Liver (tissue), 9 donors: ENCODE measurements around the gene DCHS2. TPM values are rescaled to one million over a fixed set of nuclear protein-coding genes. Genes with fewer than 3 reads are reported as not detected.

ENCODE experiments used
- DNase-seq: peaks from one replicate; pipeline ENCODE4 v3.0.0-alpha.2; 2017; ENCODE audit warnings: low spot score
- H3K27ac ChIP-seq, 2 donors: one replicate each; pipeline ENCODE4 v1.7.0; 2013; ENCODE audit warnings: inconsistent platforms in 2 of 2, low read length in 2 of 2, control low read depth in 1 of 2, low read depth in 1 of 2, mild to moderate bottlenecking in 1 of 2
- H3K27me3 ChIP-seq, 4 donors: one replicate each; pipeline versions ENCODE4 v1.6.1 to v1.7.0; 2013; ENCODE audit warnings: low read length in 3 of 4, inconsistent platforms in 1 of 4, mild to moderate bottlenecking in 1 of 4, moderate library complexity in 1 of 4; ENCODE audit not compliant: control insufficient read depth in 4 of 4, insufficient read depth in 4 of 4
- H3K36me3 ChIP-seq, 4 donors: one replicate each; pipeline versions ENCODE4 v1.6.1 to v1.7.0; 2013; ENCODE audit warnings: low read length in 3 of 4, mild to moderate bottlenecking in 3 of 4, low read depth in 1 of 4, moderate library complexity in 1 of 4; ENCODE audit not compliant: control insufficient read depth in 4 of 4, insufficient read depth in 3 of 4
- H3K4me1 ChIP-seq, 4 donors: one replicate each; pipeline versions ENCODE4 v1.6.1 to v1.7.0; 2013; ENCODE audit warnings: low read length in 3 of 4, mild to moderate bottlenecking in 3 of 4, moderate library complexity in 1 of 4; ENCODE audit not compliant: control insufficient read depth in 4 of 4, insufficient read depth in 4 of 4
- H3K4me3 ChIP-seq, 3 donors: one replicate each; pipeline versions ENCODE4 v1.6.1 to v1.7.0; 2013; ENCODE audit warnings: low read length in 3 of 3, control low read depth in 1 of 3, low read depth in 1 of 3, mild to moderate bottlenecking in 1 of 3
- H3K9ac ChIP-seq, 2 donors: one replicate each; pipeline ENCODE4 v1.7.0; 2013; ENCODE audit warnings: low read length in 2 of 2, mild to moderate bottlenecking in 2 of 2, moderate library complexity in 2 of 2, control low read depth in 1 of 2, low read depth in 1 of 2
- H3K9me3 ChIP-seq, 4 donors: one replicate each; pipeline versions ENCODE4 v1.6.1 to v1.7.0; 2013; ENCODE audit warnings: low read length in 3 of 4; ENCODE audit not compliant: control insufficient read depth in 4 of 4
- ATF3 ChIP-seq: IDR thresholded peaks from 2 replicates; pipeline ENCODE4 v1.6.1; 2016; ENCODE audit warnings: antibody characterized with exemption
- CTCF ChIP-seq: fragments of 150-350 bp; IDR thresholded peaks from 2 replicates; pipeline ENCODE4 v1.5.1; 2017; ENCODE audit warnings: improper control_type of control experiment, low read depth, low read length; ENCODE audit not compliant: missing input control
- EGR1 ChIP-seq, 2 donors: IDR thresholded peaks; 2 replicates each; pipeline ENCODE4 v1.6.1; 2016 to 2018; ENCODE audit warnings: antibody characterized with exemption in 2 of 2, low read depth in 2 of 2
- FOXA1 ChIP-seq: IDR thresholded peaks from 2 replicates; pipeline ENCODE4 v1.6.1; 2016; ENCODE audit warnings: antibody characterized with exemption
- FOXA2 ChIP-seq: IDR thresholded peaks from 2 replicates; pipeline ENCODE4 v1.6.1; 2016; ENCODE audit warnings: antibody characterized with exemption
- GABPA ChIP-seq, 2 donors: IDR thresholded peaks in 1 of 2; conservative IDR thresholded peaks in 1 of 2; 2 replicates each; pipeline ENCODE4 v1.6.1; 2016; ENCODE audit warnings: antibody characterized with exemption in 2 of 2, mild to moderate bottlenecking in 1 of 2, moderate library complexity in 1 of 2
- HNF4A ChIP-seq, 2 donors: conservative IDR thresholded peaks; 2 replicates each; pipeline ENCODE4 v1.6.1; 2016; ENCODE audit warnings: antibody characterized with exemption in 2 of 2, mild to moderate bottlenecking in 2 of 2
- HNF4G ChIP-seq: IDR thresholded peaks from 2 replicates; pipeline ENCODE4 v1.6.1; 2016; ENCODE audit warnings: antibody characterized with exemption
- JUND ChIP-seq, 2 donors: IDR thresholded peaks; 2 replicates each; pipeline ENCODE4 v1.6.1; 2016; ENCODE audit warnings: antibody characterized with exemption in 2 of 2
- NR2F2 ChIP-seq: IDR thresholded peaks from 2 replicates; pipeline ENCODE4 v1.6.1; 2016; ENCODE audit warnings: antibody characterized with exemption
- RAD21 ChIP-seq, 2 donors: IDR thresholded peaks; 2 replicates each; pipeline ENCODE4 v1.6.1; 2016; ENCODE audit warnings: antibody characterized with exemption in 2 of 2, mild to moderate bottlenecking in 2 of 2
- REST ChIP-seq: IDR thresholded peaks from 2 replicates; pipeline ENCODE4 v1.6.1; 2016; ENCODE audit warnings: antibody characterized with exemption, mild to moderate bottlenecking
- SP1 ChIP-seq: IDR thresholded peaks from 2 replicates; pipeline ENCODE4 v1.6.1; 2018; ENCODE audit warnings: antibody characterized with exemption, mild to moderate bottlenecking
- TAF1 ChIP-seq: conservative IDR thresholded peaks from 2 replicates; pipeline ENCODE4 v1.6.1; 2016; ENCODE audit warnings: antibody characterized with exemption, mild to moderate bottlenecking
- ZBTB33 ChIP-seq: IDR thresholded peaks from 2 replicates; pipeline ENCODE4 v1.6.1; 2016; ENCODE audit warnings: antibody characterized with exemption
- WGBS: extraction: QIAGEN DNeasy Blood & Tissue Kit; methylation state at CpG from one replicate; pipeline ENCODE4 v1.1.7; 2013; 5-methylcytosine and 5-hydroxymethylcytosine counted together
- polyA plus RNA-seq, 2 donors: library from polyadenylated mRNA; stranded (reverse) in 1 of 2; unstranded in 1 of 2; fragments of 200-250 nt in 1 of 2; fragments of >200 nt in 1 of 2; fragmentation: Nextera tagmentation in 1 of 2; extraction: Ambion mirVana in 1 of 2; gene quantifications; one replicate each; pipeline versions ENCODE4 v1.2.1 to v1.2.3, GENCODE V29; 2013 to 2015
- total RNA-seq, 2 donors: library from RNA; depleted of rRNA; stranded (reverse); fragments of >200 nt; gene quantifications; one replicate each; pipeline ENCODE4 v1.2.3, GENCODE V29; 2014
- TF ChIP-seq, protein P1 (sequence below): IDR thresholded peaks from 2 replicates; pipeline ENCODE4 v1.6.1; 2016; ENCODE audit warnings: antibody characterized with exemption
- donor health status: healthy.
- donor health status: healthy.
- donor health status: healthy.
- donor health status: healthy.
- donor health status: healthy.

The DCHS2 gene
- total and polyA plus RNA-seq, 4 donors = 0.07 to 0.50 (median 0.09) TPM; not detected in 1

- Histone ChIP-seq H3K9ac (no peak overlapping the region), H3K4me3 (no peak overlapping the region), H3K27ac (no peak overlapping the region), H3K36me3 (no peaks in the 10 kb centered on the region), H3K4me1 (no peaks in the 10 kb centered on the region), H3K27me3 (peaks cover 0 to 3% (median 0%) of the 10 kb centered on the region in 4 donors), H3K9me3 (no peaks in the 10 kb centered on the region)
- TF ChIP-seq, protein P1, sequence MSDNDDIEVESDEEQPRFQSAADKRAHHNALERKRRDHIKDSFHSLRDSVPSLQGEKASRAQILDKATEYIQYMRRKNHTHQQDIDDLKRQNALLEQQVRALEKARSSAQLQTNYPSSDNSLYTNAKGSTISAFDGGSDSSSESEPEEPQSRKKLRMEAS = no peak
- TF ChIP-seq NR2F2 = no peak
- TF ChIP-seq TAF1 = no peak
- no peak for TF ChIP-seq FOXA1
- no peak for TF ChIP-seq CTCF
- no peak for TF ChIP-seq EGR1 (IDR thresholded peaks at IDR 0.05; ENCODE audit: low read depth in 2 of 2)
- no peak for TF ChIP-seq ZBTB33
- DNase-seq = no peak
- 65% methylated on average over 3 of the region's 3 CpGs for WGBS
Observed at GRCh38 chr4:154186888-154187287, 304.7 kb downstream of the DCHS2 start.

DNA sequence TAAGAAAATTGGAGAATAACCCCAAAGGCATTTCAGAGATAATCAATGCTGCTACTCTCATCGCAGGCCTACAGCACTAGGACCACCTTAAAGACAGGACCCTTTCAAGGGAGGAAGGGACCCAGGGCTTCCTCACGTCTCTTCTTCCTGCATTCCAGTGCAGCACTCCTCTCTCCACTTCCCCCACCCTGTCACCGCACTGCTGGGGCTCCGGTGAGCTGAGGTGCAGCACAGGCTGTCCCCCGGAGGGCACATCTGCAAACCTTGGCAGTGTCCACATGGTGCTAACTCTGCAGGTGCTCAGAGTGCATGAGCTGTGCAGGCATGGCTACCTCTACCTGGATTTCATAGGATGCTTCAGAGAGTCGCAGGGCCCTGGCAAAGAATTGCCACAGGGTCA, 305.6 kb downstream of the DCHS2 start:
- Histone ChIP-seq H3K36me3 (no peaks in the 10 kb centered on the region), H3K9me3 (no peaks in the 10 kb centered on the region), H3K9ac (no peak overlapping the region), H3K4me1 (no peaks in the 10 kb centered on the region), H3K27me3 (peaks cover 0 to 3% (median 0%) of the 10 kb centered on the region in 4 donors), H3K4me3 (no peak overlapping the region), H3K27ac (no peak overlapping the region)
- no peak for TF ChIP-seq REST
- no peak for TF ChIP-seq RAD21 (IDR thresholded peaks at IDR 0.05)
- no peak for TF ChIP-seq SP1
- no peak for TF ChIP-seq HNF4A (conservative IDR thresholded peaks at IDR 0.05)
- no peak for TF ChIP-seq NR2F2
- TF ChIP-seq ATF3 = no peak
- no peak for TF ChIP-seq FOXA2
- TF ChIP-seq TAF1 = no peak
- TF ChIP-seq EGR1 (IDR thresholded peaks at IDR 0.05; ENCODE audit: low read depth in 2 of 2) = no peak
- no peak for TF ChIP-seq FOXA1
- TF ChIP-seq GABPA (IDR thresholded peaks at IDR 0.05 in 1 of 2, conservative IDR thresholded peaks at IDR 0.05 in 1 of 2) = no peak
- TF ChIP-seq HNF4G = no peak
- TF ChIP-seq JUND (IDR thresholded peaks at IDR 0.05) = no peak
- TF ChIP-seq, protein P1 = no peak
- no peak for TF ChIP-seq ZBTB33
- DNase-seq = no peak
- WGBS = 68% methylated on average over 6 of the region's 6 CpGs
